IMR-90 (cell line): ENCODE results near the gene DHRS4. TPM values are rescaled to one million over a fixed set of nuclear protein-coding genes. Genes with fewer than 3 reads are reported as not detected.
A peak's percentile ranks its signal among the peaks of the same experiment; 100 is the strongest.

Source experiments
- ATAC-seq: fragments of 200-7000 bp; cut with Tn5 transposase; 2 replicates; pipeline ENCODE4 v1.9.1; 2020; ENCODE audit warnings: low read depth, mild to moderate bottlenecking, moderate library complexity
- Bru-seq: library from RNA; stranded (reverse); fragments of 400-500 nt; gene quantifications from one replicate; lab custom pipeline; 2021; lab: Mats Ljungman, UMichigan
- BruChase-seq, 2 experiments: library from RNA; stranded (reverse); fragments of 400-500 nt; gene quantifications; one replicate each; lab custom pipeline; 2021; lab: Mats Ljungman, UMichigan
- BruUV-seq: library from RNA; stranded (reverse); fragments of 400-500 nt; replicated peaks from 2 replicates; lab custom pipeline; 2021; lab: Mats Ljungman, UMichigan
- CTCF ChIA-PET: fragments of 300-600 bp; formaldehyde crosslinking; extraction: SDS; loops from one replicate; lab custom pipeline; 2021; ENCODE audit warnings: antibody characterized with exemption; lab: Yijun Ruan, JAX
- POLR2A ChIA-PET: fragments of 300-600 bp; sonication (Branson Sonifier 250); formaldehyde crosslinking; loops from one replicate; lab custom pipeline; 2022; ENCODE audit warnings: antibody characterized with exemption; ENCODE audit not compliant: unreplicated experiment; lab: Charles Lee
- DNase-seq: peaks from one replicate; pipeline ENCODE4 v3.0.0; 2013
- H2AFZ ChIP-seq: replicated peaks from 2 replicates; pipeline ENCODE3; 2013; ENCODE audit warnings: low read length, mild to moderate bottlenecking; ENCODE audit not compliant: poor library complexity
- H2AK5ac ChIP-seq: 2 replicates; pipeline ENCODE4 v1.6.1; 2013; ENCODE audit warnings: low read depth, low read length, inconsistent platforms
- H2AK9ac ChIP-seq: replicated peaks from 2 replicates; pipeline ENCODE3; 2013; ENCODE audit warnings: mild to moderate bottlenecking, low read depth, low read length, moderate library complexity; ENCODE audit not compliant: poor library complexity
- H2BK120ac ChIP-seq: 2 replicates; pipeline ENCODE4 v1.6.1; 2013; ENCODE audit warnings: low read depth, low read length, inconsistent platforms
- H2BK15ac ChIP-seq: 3 replicates; pipeline ENCODE4 v1.6.1; 2013; ENCODE audit warnings: low read depth, low read length, inconsistent platforms
- H2BK20ac ChIP-seq: 2 replicates; pipeline ENCODE4 v1.6.1; 2013; ENCODE audit warnings: low read depth, mild to moderate bottlenecking, inconsistent platforms, low read length, moderate library complexity
- H2BK5ac ChIP-seq: 2 replicates; pipeline ENCODE4 v1.6.1; 2013; ENCODE audit warnings: mild to moderate bottlenecking, low read depth, low read length, inconsistent platforms; ENCODE audit not compliant: poor library complexity, severe bottlenecking
- H3K14ac ChIP-seq: replicated peaks from 2 replicates; pipeline ENCODE4 v1.6.1; 2013; ENCODE audit warnings: low read depth, low read length, inconsistent platforms
- H3K18ac ChIP-seq: 2 replicates; pipeline ENCODE4 v1.6.1; 2013; ENCODE audit warnings: low read depth, low read length, control low read depth
- H3K23ac ChIP-seq: 2 replicates; pipeline ENCODE4 v1.6.1; 2013; ENCODE audit warnings: low read depth, low read length, inconsistent platforms
- H3K27ac ChIP-seq: 2 replicates; pipeline ENCODE4 v1.5.1; 2013; ENCODE audit warnings: mild to moderate bottlenecking, control low read depth, low read length; ENCODE audit not compliant: insufficient read depth
- H3K27me3 ChIP-seq: 2 replicates; pipeline ENCODE4 v1.6.1; 2013; ENCODE audit warnings: low read length; ENCODE audit not compliant: control insufficient read depth, insufficient read depth
- H3K36me3 ChIP-seq: 2 replicates; pipeline ENCODE4 v1.6.1; 2013; ENCODE audit warnings: low read length, mixed read lengths; ENCODE audit not compliant: control insufficient read depth, insufficient read depth
- H3K4ac ChIP-seq: 2 replicates; pipeline ENCODE4 v1.6.1; 2013; ENCODE audit warnings: low read depth, low read length, inconsistent platforms
- H3K4me1 ChIP-seq: 2 replicates; pipeline ENCODE4 v1.6.1; 2013; ENCODE audit warnings: low read length, mixed read lengths; ENCODE audit not compliant: control insufficient read depth, insufficient read depth
- H3K4me2 ChIP-seq: 2 replicates; pipeline ENCODE4 v1.6.1; 2013; ENCODE audit warnings: low read depth, mild to moderate bottlenecking, control low read depth, low read length, moderate library complexity
- H3K4me3 ChIP-seq: 2 replicates; pipeline ENCODE4 v1.5.1; 2013; ENCODE audit warnings: low read depth, mild to moderate bottlenecking, control low read depth, low read length, moderate library complexity; ENCODE audit not compliant: insufficient read depth
- H3K56ac ChIP-seq: 2 replicates; pipeline ENCODE4 v1.6.1; 2013; ENCODE audit warnings: low read length, inconsistent platforms; ENCODE audit not compliant: insufficient read depth; ENCODE audit errors: extremely low read depth
- H3K79me1 ChIP-seq, 2 experiments: 2 replicates each; pipeline ENCODE4 v1.6.1; 2013; ENCODE audit warnings: low read length in 2 of 2, inconsistent platforms in 1 of 2, low read depth in 1 of 2
- H3K9ac ChIP-seq: 2 replicates; pipeline ENCODE4 v1.6.1; 2013; ENCODE audit warnings: low read depth, low read length, control low read depth
- H3K9me1 ChIP-seq: 2 replicates; pipeline ENCODE4 v1.6.1; 2013; ENCODE audit warnings: low read length, inconsistent platforms; ENCODE audit not compliant: insufficient read depth
- H3K9me3 ChIP-seq: 2 replicates; pipeline ENCODE4 v1.6.1; 2013; ENCODE audit warnings: low read length; ENCODE audit not compliant: control insufficient read depth, insufficient read depth
- H4K20me1 ChIP-seq: 2 replicates; pipeline ENCODE4 v1.6.1; 2013; ENCODE audit warnings: low read length, inconsistent platforms; ENCODE audit not compliant: insufficient read depth
- H4K5ac ChIP-seq: 2 replicates; pipeline ENCODE4 v1.6.1; 2013; ENCODE audit warnings: mild to moderate bottlenecking, low read depth, low read length, control low read depth
- H4K8ac ChIP-seq, 2 experiments: 2 replicates each; pipeline ENCODE4 v1.6.1; 2013; ENCODE audit warnings: low read depth in 2 of 2, low read length in 2 of 2, control low read depth in 1 of 2, inconsistent platforms in 1 of 2
- H4K91ac ChIP-seq: 2 replicates; pipeline ENCODE4 v1.6.1; 2013; ENCODE audit warnings: low read depth, low read length, inconsistent platforms; ENCODE audit not compliant: insufficient read depth
- CEBPB ChIP-seq: IDR thresholded peaks from 2 replicates; pipeline ENCODE4 v1.6.1; 2012; ENCODE audit warnings: low read depth, low read length, improper control_type of control experiment
- CHD1 ChIP-seq: IDR thresholded peaks from 2 replicates; pipeline ENCODE4 v1.6.1; 2012; ENCODE audit warnings: low read depth, low read length, improper control_type of control experiment
- ELK1 ChIP-seq: fragments of 150-350 bp; IDR thresholded peaks from 2 replicates; pipeline ENCODE4 v1.6.1; 2016; ENCODE audit warnings: low read depth, mild to moderate bottlenecking, low read length, moderate library complexity, borderline replicate concordance
- MAFK ChIP-seq: IDR thresholded peaks from 2 replicates; pipeline ENCODE4 v1.6.1; 2012; ENCODE audit warnings: low read depth, low read length, improper control_type of control experiment
- MAZ ChIP-seq: IDR thresholded peaks from 2 replicates; pipeline ENCODE4 v1.6.1; 2012; ENCODE audit warnings: low read depth, mild to moderate bottlenecking, low read length, improper control_type of control experiment, moderate library complexity, borderline replicate concordance
- NFE2L2 ChIP-seq: fragments of 150-350 bp; IDR thresholded peaks from 2 replicates; pipeline ENCODE4 v1.6.1; 2016; ENCODE audit warnings: low read depth, mild to moderate bottlenecking, low read length
- POLR2A ChIP-seq: IDR thresholded peaks from 2 replicates; pipeline ENCODE4 v1.6.1; 2012; ENCODE audit warnings: mild to moderate bottlenecking, low read depth, low read length
- RCOR1 ChIP-seq: IDR thresholded peaks from 2 replicates; pipeline ENCODE4 v1.6.1; 2012; ENCODE audit warnings: mild to moderate bottlenecking, low read length, improper control_type of control experiment; ENCODE audit not compliant: insufficient replicate concordance
- RFX5 ChIP-seq: IDR thresholded peaks from 2 replicates; pipeline ENCODE4 v1.8.0; 2012; ENCODE audit warnings: low read depth, mild to moderate bottlenecking, low read length, moderate library complexity
- SMC3 ChIP-seq: fragments of 150-350 bp; IDR thresholded peaks from 2 replicates; pipeline ENCODE4 v1.6.1; 2016; ENCODE audit warnings: low read depth, mild to moderate bottlenecking, antibody characterized with exemption, low read length, moderate library complexity
- USF2 ChIP-seq: fragments of 150-350 bp; IDR thresholded peaks from 2 replicates; pipeline ENCODE4 v1.6.1; 2017; ENCODE audit warnings: mild to moderate bottlenecking, antibody characterized with exemption, low read length, low read depth
- WGBS, 2 experiments: methylation state at CpG; one replicate each; pipeline versions ENCODE4 v1.1.5 to v1.1.7; 2013; ENCODE audit warnings: missing lambda C conversion rate in 2 of 2; ENCODE audit not compliant: insufficient read length in 1 of 2; ENCODE audit errors: extremely low coverage in 2 of 2; 5-methylcytosine and 5-hydroxymethylcytosine counted together
- dilution Hi-C: fragments of 300-500 bp; cut with HindIII; formaldehyde crosslinking; loops from one replicate; pipeline ENCODE4 v1.14.3; 2018; ENCODE audit warnings: low sequenced_read_pairs; ENCODE audit not compliant: unreplicated experiment
- in situ Hi-C: fragments of 300-500 bp; cut with MboI; formaldehyde crosslinking; loops from 3 replicates; pipeline ENCODE4 v1.14.3; 2019; ENCODE audit warnings: low sequenced_read_pairs, inconsistent platforms, mixed read lengths
- intact Hi-C: fragments of 100-400 bp; cut with micrococcal nuclease; formaldehyde crosslinking; loops from 2 replicates; pipeline ENCODE4 v1.10.0; 2022
- long read RNA-seq: library from polyadenylated mRNA; unstranded; transcript quantifications from one replicate; pipeline ENCODE4 v2.0.0, GENCODE V29; 2021; ENCODE audit not compliant: unreplicated experiment
- polyA plus RNA-seq, 3 experiments: library from polyadenylated mRNA; depleted of rRNA; stranded (reverse); fragments of >200 nt; gene quantifications; 2 replicates each; pipeline ENCODE4 v1.2.3, GENCODE V29; 2012; ENCODE audit warnings: low replicate concordance in 1 of 3
- total RNA-seq: library from RNA; depleted of rRNA; stranded (reverse); fragments of >200 nt; gene quantifications from 2 replicates; pipeline ENCODE4 v1.2.3, GENCODE V29; 2012; rRNA removed

DHRS4 gene
- total RNA-seq: 43.2 and 48.9 TPM in 2 replicates
- polyA plus RNA-seq (2012; rRNA removed): 48.6 and 51.8 TPM in 2 replicates
- 61.0 and 67.2 TPM in 2 replicates for polyA plus RNA-seq (2012; cell fraction: cytosol; rRNA removed)
- polyA plus RNA-seq (2012; cell fraction: nucleus; rRNA removed; ENCODE audit: low replicate concordance): 22.3 and 28.2 TPM in 2 replicates
- Bru-seq, nascent RNA: percentile 63 among the genes with signal in this experiment
- percentile 61 among the genes with signal in this experiment for BruChase-seq, experiment 1, labeled RNA remaining after a 6-hour chase
- BruChase-seq, experiment 2, labeled RNA remaining after a 2-hour chase: percentile 58 among the genes with signal in this experiment
- long read RNA-seq, transcript DHRS4-201 (8 exons, 1,443 nt): minor isoform, 13 of 34 reads
- long read RNA-seq, transcript DHRS4-203 (5 exons, 727 nt): major isoform, 16 of 34 reads
- long read RNA-seq, partial matches to known transcripts: 2 of 34 reads
- long read RNA-seq, other reads (novel, unspliced or antisense): 1 of 34 reads

GRCh38 chr14:23953464-23954278 is at the start of gene DHRS4:
TSS of gene DHRS4 (plus strand) at chr14:23953770. CDS start at chr14:23953789, 19 bp downstream.
- Histone ChIP-seq H4K8ac (peak within 1 kb of the TSS; percentile 73 to 99), H3K4me3 (peak within 1 kb of the TSS; percentile 98), H2AFZ (peak within 1 kb of the TSS; percentile 99), H3K9me1 (no peaks in the 10 kb centered on the region), H4K5ac (peak within 1 kb of the TSS; percentile 97), H3K36me3 (0 out of 2 replicates have a peak, but pooled peaks cover 1% of the 10 kb centered on the region), H3K4ac (peak within 1 kb of the TSS; percentile 93), H2BK15ac (no peak within 1 kb of the TSS), H3K4me2 (peak within 1 kb of the TSS; percentile 97), H2BK5ac (peak within 1 kb of the TSS; percentile 74), H3K4me1 (peaks cover 2% of the 10 kb centered on the region; the same call in 1 of the 2 replicates), H3K9me3 (peaks cover 2% of the 10 kb centered on the region; the same call in 1 of the 2 replicates), H2AK5ac (peak within 1 kb of the TSS; percentile 23), H3K14ac (peak within 1 kb of the TSS; percentile 97), H2AK9ac (peak within 1 kb of the TSS; percentile 94), H2BK20ac (no peak within 1 kb of the TSS), H3K56ac (peak within 1 kb of the TSS; percentile 40; the same call in 1 of the 2 replicates), H3K23ac (peak within 1 kb of the TSS; percentile 68; the same call in 1 of the 2 replicates), H3K27me3 (no peaks in the 10 kb centered on the region), H3K27ac (peak within 1 kb of the TSS; percentile 70), H3K18ac (peak within 1 kb of the TSS; percentile 74; the same call in 1 of the 2 replicates), H2BK120ac (0 out of 2 replicates have a peak within 1 kb of the TSS, but pooled peaks have one; percentile 14), H4K91ac (peak within 1 kb of the TSS; percentile 91), H3K9ac (peak within 1 kb of the TSS; percentile 90), H4K20me1 (no peaks in the 10 kb centered on the region), H3K79me1 (peaks cover 2 to 15% of the 10 kb centered on the region in 2 experiments)
- no TSS peak for BruUV-seq
- POLR2A ChIA-PET: no interaction called here
- CTCF ChIA-PET: interaction anchor here (0.7 kb wide), 1 partner anchor 354 kb away, joined by 4 read pairs; no protein-coding TSS in a partner anchor
- in situ Hi-C loops (no loop called here), intact Hi-C loops (loop anchor here (1.0 to 5.0 kb wide), 2 partner anchors 226 to 321 kb away; no protein-coding TSS in a partner anchor), dilution Hi-C loops (no loop called here)
- peak; percentile 100 for ATAC-seq
- WGBS, 2 experiments: 0% methylated on average over 18 of the region's 44 CpGs; no CpG with 5 or more reads in 1 of the 2 experiments
- DNase-seq: peak; percentile 76
- peak; percentile 66 for TF ChIP-seq POLR2A
- no peak for TF ChIP-seq CEBPB
- TF ChIP-seq SMC3: peak; percentile 26; the same call in 1 of the 2 replicates
- no peak for TF ChIP-seq RCOR1
- no peak for TF ChIP-seq MAFK
- TF ChIP-seq CHD1: no peak
- TF ChIP-seq USF2: no peak
- TF ChIP-seq ELK1: no peak
- no peak for TF ChIP-seq RFX5
- no peak for TF ChIP-seq NFE2L2
- 0 out of 2 replicates have a peak, but pooled peaks have one; percentile 25 for TF ChIP-seq MAZ
